Ramos (cell line): Measurements from ENCODE around the gene GID8.

ENCODE experiments used
- in situ Hi-C: fragments of 300-500 bp; cut with MboI; formaldehyde crosslinking; loops from one replicate; pipeline ENCODE4 v1.14.3; 2022; ENCODE audit warnings: low sequenced_read_pairs; ENCODE audit not compliant: unreplicated experiment

Gene GID8

DNA sequence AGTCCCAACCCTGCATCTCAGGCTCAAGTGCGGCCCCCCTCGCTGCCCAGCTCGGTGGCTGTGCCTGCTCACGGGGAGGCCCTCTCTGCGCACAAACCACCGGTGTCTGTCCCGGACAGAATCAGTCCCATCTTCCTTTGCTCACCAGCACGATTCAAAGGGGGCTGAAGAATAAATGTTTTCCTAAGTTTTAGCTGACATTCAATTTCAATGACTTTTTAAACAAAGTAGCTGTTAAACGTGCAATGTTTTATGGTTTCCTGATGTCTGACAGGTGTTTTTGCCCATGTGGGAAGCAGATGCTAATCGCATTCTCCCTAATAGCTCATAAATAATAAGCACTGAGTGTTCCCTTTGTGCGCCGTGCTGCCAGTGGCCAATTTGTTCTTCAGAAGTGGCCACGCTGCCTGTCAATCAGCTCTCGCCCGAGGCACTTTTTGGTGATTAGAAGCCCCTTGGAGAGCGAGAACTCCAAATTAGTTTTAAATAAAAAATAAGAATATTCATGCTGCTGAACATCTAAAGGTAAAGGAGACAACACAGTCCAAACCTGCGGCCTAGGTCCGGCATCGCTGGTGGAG, 42.5 kb downstream of the GID8 start:
- in situ Hi-C loops, result no loop called here

DNA sequence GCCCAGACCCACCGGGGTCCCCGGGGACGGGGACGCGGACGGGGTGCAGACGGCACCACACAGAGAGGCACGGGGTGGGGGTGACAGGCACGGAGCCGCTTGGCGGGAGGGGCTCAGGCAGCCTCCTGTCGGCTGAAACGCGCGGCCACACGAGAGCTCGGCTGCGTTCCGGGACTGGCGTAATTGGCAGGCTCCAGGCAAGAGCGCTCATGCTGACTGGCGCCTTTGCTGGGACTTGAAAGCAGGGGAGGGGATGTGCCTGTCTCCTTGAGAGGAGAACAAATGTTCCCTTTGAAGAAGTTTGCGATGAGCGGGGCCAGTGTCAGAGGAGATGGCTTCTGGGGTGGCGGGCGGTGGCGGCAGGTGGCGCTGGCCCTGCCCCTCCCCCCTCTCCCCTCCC, 43.0 kb downstream of the GID8 start:
- in situ Hi-C loops, result no loop called here

DNA sequence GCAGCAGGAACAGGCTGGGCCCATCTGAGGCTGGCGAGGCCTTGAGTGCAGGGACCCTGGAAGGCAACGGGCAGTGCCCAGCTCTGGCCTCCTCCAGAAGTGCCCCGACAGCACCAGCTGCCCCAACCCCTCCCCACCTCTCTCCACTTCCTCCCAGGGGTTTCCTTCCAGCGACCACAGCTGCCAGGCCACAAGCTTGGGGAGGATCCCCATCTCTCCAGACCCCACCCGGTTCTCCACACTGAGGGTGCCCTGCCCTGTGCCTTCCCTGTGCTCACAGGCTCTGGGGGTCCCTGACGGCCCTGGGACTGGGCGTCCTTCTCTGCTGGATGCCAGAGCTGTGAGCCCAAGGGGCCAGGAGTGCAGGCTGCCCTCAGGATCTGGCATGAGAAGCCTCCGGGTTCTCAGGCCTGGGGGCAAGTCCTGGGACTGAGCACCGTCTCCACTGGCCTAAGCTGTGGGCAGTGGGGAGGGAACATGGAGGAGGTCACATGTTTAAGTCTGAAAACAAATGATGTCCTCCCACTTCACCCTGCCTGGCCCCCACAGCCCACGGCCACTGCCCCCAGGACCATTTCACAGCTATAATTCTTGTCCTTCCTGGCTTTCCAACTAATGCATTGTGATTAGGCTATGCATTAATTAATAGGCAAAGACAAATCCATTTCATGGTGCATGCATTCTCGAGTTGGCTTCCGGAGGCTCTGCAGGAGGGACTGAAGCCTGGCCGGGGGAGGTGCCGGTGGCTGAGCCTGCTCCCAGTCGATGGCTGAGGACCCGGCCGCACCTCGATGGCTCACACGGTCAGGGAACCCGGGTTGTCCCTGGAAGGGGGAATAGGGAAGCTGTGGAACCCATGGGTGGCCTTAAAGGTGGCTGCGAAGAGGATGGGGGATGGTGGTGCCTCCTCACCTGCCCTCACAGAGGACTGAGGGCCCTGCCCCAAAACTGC, 44.5 kb downstream of the GID8 start:
- in situ Hi-C loops, result no loop called here

DNA sequence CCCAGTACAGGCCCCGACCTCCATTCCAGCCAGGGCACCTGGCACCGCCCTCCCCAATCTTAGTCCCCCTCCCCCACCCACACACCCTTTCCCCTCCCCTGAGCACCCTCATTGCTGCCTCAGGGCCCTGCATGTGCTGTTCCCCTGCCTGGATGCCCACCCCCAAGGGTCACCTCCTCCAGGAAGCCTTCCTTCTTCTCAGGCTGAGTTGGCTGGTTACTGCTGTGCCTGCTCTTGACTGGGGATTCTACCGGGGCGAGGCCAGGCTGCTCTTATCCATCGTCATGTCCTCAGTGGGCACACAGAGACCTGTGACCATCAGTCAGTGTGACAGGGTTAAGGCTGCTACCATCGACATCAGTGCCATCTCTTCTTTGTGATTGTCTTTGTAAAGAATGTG, 45.3 kb downstream of the GID8 start:
- in situ Hi-C loops, result no loop called here

DNA sequence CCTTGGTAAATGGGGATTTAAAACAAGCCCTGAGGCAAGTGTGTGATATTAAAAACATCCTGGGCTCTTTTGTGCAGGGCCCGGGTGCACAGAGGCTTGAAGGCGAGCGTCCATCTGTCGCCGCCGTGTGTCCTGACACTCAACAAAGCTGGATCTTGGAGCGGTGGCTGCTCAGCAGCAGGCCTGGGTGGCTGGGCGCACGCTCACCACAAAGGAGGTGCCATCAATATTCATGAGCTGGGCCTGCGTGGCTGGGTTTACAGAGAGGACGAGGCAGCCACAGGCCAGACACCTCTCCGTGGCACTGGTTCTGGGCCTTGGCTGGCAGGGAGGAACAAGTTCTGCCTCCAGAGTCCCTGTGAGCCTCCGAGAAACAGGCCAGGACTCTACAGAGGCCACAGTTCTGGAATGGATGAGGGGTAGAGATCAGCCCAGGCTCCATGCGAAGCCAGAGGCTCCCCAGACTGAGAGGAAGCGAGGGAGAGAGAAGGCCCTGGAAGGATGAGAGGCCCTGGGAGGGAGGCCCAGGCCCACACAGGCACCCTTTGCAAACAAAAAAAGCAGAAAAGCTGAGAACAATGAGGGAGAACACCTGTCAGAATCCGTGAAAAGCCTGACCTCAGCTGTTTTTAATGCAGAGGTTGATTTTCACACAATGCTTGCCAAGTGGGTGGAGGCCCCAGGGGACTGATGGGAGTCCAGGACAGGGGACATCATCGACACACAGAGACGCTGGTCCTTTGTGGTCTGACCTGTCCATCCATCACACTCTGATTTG, 46.9 kb downstream of the GID8 start:
- in situ Hi-C loops, result no loop called here

DNA sequence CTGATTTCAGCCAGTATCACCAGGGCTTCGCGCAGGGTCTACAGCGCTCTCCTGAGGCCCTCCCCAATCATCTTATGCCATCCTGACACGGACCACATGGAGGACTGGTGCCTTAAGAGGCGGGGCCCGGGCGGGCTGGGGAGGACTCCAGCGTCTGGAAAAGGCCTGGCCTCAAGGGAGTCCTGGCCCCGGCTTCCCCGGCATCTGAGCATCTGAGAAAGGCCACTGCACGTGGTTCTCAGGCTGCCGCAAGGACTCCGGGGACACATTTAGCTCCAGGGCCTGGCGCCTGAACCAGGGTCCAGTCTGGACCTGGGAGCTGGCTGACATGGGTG, 47.5 kb downstream of the GID8 start:
- in situ Hi-C loops, result no loop called here

DNA sequence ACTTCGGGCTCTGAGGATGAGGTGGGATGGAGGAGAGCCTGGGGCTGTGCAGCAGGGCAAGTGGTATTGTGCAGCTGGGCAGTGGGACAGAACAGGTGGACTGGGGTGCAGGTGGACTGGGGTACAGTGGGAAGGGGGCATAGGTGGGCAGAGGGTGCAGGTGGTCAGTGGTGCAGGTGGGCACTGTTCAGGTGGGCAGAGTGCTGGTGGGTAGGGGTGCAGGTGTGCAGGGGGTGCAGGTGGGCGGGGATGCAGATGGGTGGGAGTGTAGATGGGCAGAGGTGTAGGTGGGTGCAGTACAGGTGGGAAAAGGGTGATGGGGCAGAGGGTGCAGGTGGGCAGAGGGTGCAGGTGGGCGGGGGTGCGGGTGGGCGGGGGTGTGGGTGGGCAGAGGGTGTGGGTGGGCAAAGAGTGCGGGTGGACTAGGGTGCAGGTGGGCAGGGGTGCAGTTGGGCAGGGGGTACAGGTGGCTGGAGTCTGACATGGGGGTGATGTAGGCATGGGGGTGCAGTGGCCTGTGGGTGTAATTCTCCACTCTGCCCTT, 48.4 kb downstream of the GID8 start:
- in situ Hi-C loops, result no loop called here

DNA sequence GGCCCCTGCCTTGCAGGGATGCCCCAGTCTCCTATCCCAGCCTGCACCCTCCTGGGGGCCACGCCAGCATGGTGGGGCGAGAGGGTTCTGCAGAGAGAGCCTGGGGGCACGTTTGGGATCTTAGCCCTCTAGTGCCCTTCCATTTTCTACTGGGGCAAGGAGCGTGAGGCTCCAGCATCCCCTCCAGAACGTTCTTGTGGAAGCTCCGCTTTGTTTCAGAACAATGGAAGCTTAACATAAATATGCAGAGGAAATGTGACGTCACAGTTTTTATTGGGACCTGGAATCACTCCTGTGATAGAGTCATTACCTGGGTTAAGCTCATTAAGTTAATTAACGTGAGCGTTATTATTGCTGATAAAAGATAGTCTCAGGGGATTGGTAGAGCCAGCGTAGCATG, 49.2 kb downstream of the GID8 start:
- in situ Hi-C loops, result no loop called here

DNA sequence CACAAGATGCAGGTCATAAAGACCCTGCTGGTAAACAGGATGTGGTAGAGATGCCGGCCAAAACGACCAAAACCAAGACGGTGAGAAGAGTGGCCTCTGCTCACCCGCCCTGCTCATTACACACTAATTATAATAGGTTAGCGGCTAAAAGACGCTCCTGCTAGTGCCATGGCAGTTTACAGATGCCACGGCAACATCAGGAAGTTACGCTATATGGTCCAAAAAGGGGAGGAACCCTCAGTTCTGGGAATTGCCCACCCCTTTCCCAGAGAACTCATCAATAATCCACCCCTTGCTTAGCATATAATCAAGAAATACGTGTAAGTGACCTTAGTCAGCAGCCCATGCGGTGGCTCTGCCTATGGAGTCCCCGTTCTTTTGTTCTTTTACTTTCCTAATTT, 51.3 kb downstream of the GID8 start:
- in situ Hi-C loops, result no loop called here

DNA sequence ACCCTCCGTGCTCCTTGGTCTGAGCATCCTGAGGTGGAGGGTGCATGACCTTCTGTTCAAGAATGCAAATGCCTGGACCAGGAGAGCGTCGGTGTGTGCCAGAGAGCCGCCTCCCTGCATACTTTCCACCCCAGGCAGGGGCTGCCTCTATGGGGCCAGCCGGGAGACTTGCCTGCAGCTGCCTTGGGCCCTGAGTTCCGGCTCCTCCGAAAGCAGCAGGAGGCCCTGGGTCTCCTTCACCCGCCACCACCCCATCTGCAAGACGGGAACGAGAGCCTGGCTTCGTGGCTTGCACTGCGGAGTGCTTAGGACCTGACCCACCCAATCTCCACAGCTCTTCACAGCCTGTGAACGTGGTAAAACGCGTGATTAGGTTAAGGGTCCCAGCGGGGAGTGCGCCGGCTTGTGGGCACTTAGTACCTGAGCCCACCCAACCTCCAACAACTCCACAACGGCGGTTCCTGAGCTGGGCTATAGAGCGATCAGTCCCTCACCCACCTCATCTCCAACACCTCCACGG, 52.4 kb downstream of the GID8 start:
- in situ Hi-C loops, result no loop called here

DNA sequence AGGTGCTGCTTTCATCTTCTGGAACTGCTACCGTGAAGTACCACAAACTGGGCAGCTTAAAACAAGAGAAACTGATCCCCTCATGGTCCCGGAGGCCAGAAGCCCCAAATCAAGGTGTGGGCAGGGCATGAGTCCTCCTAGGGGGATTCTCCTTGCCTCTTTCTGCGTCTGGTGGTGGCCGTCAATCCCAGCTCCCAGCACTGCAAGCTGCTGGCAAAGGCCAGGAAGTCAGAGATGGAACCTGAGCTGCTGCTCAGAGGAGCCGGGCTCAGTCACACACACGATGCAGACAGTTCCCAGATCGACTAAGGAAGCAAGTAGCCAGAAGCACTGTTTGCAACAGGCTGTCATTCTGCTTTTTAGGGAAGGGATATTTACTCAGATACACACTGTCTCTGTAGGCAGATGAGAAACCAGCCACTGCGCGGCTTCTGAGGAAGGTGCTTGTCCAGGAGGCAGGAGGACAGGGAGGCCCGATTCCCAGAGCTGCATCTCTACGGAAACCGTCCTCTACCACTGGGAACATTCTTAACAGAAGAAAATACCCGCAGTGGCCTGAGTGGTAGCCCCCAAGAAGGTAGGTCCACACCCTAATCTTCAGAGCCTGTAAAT, 53.4 kb downstream of the GID8 start:
- in situ Hi-C loops, result no loop called here

DNA sequence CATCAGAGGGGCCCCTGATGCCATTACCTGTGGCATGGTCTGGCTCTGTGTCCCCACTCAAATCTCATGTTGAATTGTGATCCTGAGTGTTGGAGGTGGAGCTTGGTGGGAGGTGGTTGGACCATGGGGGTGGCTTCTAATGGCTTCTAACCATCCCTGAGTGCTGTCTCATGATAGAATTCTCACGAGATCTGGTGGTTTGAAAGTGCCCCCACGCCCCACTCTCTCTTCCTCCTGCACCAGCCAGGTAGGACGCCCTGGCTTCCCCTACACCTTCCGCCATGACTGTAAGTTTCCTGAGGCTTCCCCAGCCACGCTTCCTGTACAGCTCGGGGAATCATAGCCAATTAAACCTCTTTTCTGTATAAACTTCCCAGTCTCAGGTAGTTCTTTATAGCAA, 53.9 kb downstream of the GID8 start:
- in situ Hi-C loops, result no loop called here

DNA sequence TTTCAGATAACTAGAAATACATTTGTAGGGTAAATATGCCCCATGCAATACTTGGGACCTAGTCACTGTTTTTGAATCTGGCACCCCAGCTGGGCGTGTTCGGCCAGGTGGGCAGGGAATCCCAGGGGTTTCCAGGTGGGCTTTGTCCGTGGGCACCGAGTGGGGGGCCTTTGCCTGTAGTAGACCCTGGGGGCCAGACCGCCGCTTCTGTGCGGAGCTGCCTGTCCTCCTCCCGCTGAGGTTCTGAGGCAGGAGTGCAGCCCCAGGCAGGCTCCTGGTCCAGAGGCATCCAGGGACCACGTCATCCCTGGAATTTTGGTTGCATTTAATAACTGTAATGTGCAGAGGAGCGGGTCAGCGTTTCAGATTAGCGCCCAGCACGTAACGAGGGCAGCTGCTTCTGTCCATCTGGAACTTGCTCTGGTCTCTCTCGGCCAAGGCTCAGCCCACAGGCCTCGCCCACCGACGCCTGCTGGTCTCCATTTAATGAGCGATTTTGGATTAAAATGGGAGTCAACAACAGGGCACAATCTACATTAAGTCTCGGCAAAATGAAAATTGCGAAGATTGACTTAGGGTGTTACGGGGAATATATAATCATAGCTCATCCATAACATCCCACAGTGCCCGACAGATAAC, 56.0 kb downstream of the GID8 start:
- in situ Hi-C loops, result no loop called here

DNA sequence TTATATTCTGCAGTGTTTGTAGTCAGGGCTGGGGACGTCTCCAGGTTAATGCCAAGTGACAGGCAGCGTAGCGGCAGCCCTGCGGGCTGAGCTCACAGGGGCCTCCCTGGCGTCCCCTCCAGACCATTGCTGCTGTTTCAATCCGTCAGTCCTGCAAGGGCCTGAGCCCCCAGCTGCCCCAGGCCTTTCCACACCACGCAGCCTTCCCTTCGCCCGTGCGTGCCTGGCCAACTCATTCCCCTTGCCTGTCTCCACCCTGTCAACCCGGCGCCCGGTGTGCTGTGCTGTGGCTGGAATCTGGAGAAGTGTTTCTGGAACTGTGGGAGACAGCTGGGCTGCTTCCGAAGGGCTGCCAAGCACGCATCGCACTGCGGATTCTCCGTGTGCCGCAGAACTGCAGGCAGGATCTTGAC, 56.9 kb downstream of the GID8 start:
- in situ Hi-C loops, result no loop called here

DNA sequence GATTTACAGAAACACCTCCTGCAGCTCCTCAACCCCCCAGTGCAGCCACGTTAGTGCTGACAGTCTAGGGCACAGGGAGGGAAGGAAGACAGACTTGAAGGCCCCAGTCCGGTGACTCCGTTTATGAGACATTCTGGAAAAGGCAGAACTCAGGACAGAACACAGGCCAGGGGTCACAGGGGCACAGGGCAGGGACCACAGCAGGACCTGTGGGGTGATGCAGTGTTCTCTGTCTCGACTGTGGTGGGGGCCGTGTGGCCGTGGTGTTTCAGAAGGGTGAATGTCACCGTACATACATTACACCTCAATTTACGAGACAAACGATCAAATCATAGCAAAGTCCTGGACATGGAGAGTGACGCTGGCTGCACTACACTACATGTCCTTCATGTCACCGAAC, 57.5 kb downstream of the GID8 start:
- in situ Hi-C loops, result no loop called here

DNA sequence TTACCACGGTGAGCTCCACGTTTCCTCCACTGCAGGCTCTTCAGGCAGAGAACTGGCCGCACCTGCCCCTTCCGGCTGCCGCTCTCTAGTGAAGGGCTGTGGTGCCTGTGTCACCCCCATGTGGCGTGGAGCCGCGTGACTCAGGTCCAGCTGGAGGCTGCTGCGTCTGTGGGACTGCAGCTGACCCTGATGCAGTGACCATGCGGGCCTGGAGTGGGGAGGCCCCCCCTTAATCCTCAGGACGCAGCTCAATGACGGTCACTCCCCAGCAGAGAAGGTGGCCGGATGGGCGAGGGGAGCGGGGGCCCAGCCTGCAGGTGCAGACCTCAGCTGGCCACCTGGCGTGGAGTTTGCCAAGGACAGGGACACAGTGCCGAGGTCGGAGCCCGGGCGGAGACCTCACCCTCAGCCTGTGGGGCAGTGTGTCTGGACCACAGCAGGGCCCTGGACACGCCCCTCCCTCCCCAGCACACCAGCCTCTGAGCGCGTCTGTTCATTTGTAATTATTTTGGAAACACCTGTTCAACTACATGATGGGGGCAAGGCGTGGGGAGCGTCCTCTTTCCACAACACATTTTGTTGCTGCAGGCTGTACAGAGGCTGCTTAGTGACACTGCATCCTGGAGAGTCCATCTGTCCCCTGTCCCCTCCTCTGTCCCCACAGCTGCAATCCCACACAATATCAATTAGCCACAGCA, 58.1 kb downstream of the GID8 start:
- in situ Hi-C loops, result no loop called here

DNA sequence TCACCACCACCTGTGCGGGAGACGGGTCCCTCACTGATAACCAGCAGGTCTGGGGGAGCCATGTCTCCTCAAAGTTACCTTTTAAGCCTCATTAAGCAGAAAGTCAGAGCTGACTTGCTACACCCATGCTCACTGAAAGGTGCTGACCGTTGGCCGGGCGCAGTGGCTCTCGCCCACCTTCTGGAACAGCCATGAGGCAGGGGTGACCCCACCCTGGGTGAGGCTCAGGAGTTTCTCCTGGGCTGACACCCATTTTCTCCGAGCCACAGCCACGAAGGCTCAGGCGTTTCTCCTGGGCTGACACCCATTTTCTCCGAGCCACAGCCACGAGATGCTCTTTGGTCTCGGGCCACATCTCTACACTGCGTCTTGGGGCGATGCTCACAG, 58.6 kb downstream of the GID8 start:
- in situ Hi-C loops, result no loop called here

DNA sequence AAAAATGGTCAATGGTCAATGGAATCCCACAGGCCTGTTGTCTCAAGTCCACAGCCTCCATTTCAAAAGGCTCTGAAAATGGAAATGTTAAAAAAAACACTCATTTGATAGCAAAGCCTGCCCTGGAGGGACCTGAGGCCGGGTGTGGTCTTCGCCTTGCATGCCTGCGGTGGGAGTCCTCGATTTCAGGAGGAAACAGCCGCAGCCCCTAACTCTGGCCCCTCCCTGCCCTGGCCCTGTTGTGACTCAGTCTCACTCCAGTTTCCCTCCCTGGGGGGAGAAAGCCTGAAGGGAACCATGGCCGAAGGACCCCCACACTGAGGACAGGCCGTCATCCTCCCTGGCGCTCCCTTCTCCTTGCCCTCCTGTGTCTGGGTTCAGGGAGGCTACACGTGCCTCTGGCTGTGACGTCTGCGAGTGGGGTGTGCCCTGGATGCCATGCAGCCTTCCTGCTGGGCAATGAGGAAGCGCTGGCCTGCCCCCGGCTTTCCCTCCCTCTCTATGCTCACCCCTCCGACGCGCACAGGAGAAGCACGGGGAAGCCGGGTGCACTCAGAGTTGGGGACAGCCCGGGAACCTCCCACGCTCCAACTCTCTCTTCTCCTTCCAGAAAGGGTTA, 59.6 kb downstream of the GID8 start:
- in situ Hi-C loops, result no loop called here
